IMR-90 (cell line): Measurements from ENCODE around the gene ERICH6B. TPM values are rescaled to one million over a fixed set of nuclear protein-coding genes. Genes with fewer than 3 reads are reported as not detected.

Experiments
- ATAC-seq: fragments of 200-7000 bp; cut with Tn5 transposase; 2 replicates; pipeline ENCODE4 v1.9.1; 2020; ENCODE audit warnings: low read depth, mild to moderate bottlenecking, moderate library complexity
- BruUV-seq: library from RNA; stranded (reverse); fragments of 400-500 nt; replicated peaks from 2 replicates; lab custom pipeline; 2021; lab: Mats Ljungman, UMichigan
- CTCF ChIA-PET: fragments of 300-600 bp; formaldehyde crosslinking; extraction: SDS; loops from one replicate; lab custom pipeline; 2021; ENCODE audit warnings: antibody characterized with exemption; lab: Yijun Ruan, JAX
- POLR2A ChIA-PET: fragments of 300-600 bp; sonication (Branson Sonifier 250); formaldehyde crosslinking; loops from one replicate; lab custom pipeline; 2022; ENCODE audit warnings: antibody characterized with exemption; ENCODE audit not compliant: unreplicated experiment; lab: Charles Lee
- DNase-seq: peaks from one replicate; pipeline ENCODE4 v3.0.0; 2013
- H2AFZ ChIP-seq: replicated peaks from 2 replicates; pipeline ENCODE3; 2013; ENCODE audit warnings: low read length, mild to moderate bottlenecking; ENCODE audit not compliant: poor library complexity
- H2AK5ac ChIP-seq: 2 replicates; pipeline ENCODE4 v1.6.1; 2013; ENCODE audit warnings: low read depth, low read length, inconsistent platforms
- H2AK9ac ChIP-seq: replicated peaks from 2 replicates; pipeline ENCODE3; 2013; ENCODE audit warnings: mild to moderate bottlenecking, low read depth, low read length, moderate library complexity; ENCODE audit not compliant: poor library complexity
- H2BK120ac ChIP-seq: 2 replicates; pipeline ENCODE4 v1.6.1; 2013; ENCODE audit warnings: low read depth, low read length, inconsistent platforms
- H2BK15ac ChIP-seq: 3 replicates; pipeline ENCODE4 v1.6.1; 2013; ENCODE audit warnings: low read depth, low read length, inconsistent platforms
- H2BK20ac ChIP-seq: 2 replicates; pipeline ENCODE4 v1.6.1; 2013; ENCODE audit warnings: low read depth, mild to moderate bottlenecking, inconsistent platforms, low read length, moderate library complexity
- H2BK5ac ChIP-seq: 2 replicates; pipeline ENCODE4 v1.6.1; 2013; ENCODE audit warnings: mild to moderate bottlenecking, low read depth, low read length, inconsistent platforms; ENCODE audit not compliant: poor library complexity, severe bottlenecking
- H3K14ac ChIP-seq: replicated peaks from 2 replicates; pipeline ENCODE4 v1.6.1; 2013; ENCODE audit warnings: low read depth, low read length, inconsistent platforms
- H3K18ac ChIP-seq: 2 replicates; pipeline ENCODE4 v1.6.1; 2013; ENCODE audit warnings: low read depth, low read length, control low read depth
- H3K23ac ChIP-seq: 2 replicates; pipeline ENCODE4 v1.6.1; 2013; ENCODE audit warnings: low read depth, low read length, inconsistent platforms
- H3K27ac ChIP-seq: 2 replicates; pipeline ENCODE4 v1.5.1; 2013; ENCODE audit warnings: mild to moderate bottlenecking, control low read depth, low read length; ENCODE audit not compliant: insufficient read depth
- H3K27me3 ChIP-seq: 2 replicates; pipeline ENCODE4 v1.6.1; 2013; ENCODE audit warnings: low read length; ENCODE audit not compliant: control insufficient read depth, insufficient read depth
- H3K36me3 ChIP-seq: 2 replicates; pipeline ENCODE4 v1.6.1; 2013; ENCODE audit warnings: low read length, mixed read lengths; ENCODE audit not compliant: control insufficient read depth, insufficient read depth
- H3K4ac ChIP-seq: 2 replicates; pipeline ENCODE4 v1.6.1; 2013; ENCODE audit warnings: low read depth, low read length, inconsistent platforms
- H3K4me1 ChIP-seq: 2 replicates; pipeline ENCODE4 v1.6.1; 2013; ENCODE audit warnings: low read length, mixed read lengths; ENCODE audit not compliant: control insufficient read depth, insufficient read depth
- H3K4me2 ChIP-seq: 2 replicates; pipeline ENCODE4 v1.6.1; 2013; ENCODE audit warnings: low read depth, mild to moderate bottlenecking, control low read depth, low read length, moderate library complexity
- H3K4me3 ChIP-seq: 2 replicates; pipeline ENCODE4 v1.5.1; 2013; ENCODE audit warnings: low read depth, mild to moderate bottlenecking, control low read depth, low read length, moderate library complexity; ENCODE audit not compliant: insufficient read depth
- H3K56ac ChIP-seq: 2 replicates; pipeline ENCODE4 v1.6.1; 2013; ENCODE audit warnings: low read length, inconsistent platforms; ENCODE audit not compliant: insufficient read depth; ENCODE audit errors: extremely low read depth
- H3K79me1 ChIP-seq, 2 experiments: 2 replicates each; pipeline ENCODE4 v1.6.1; 2013; ENCODE audit warnings: low read length in 2 of 2, inconsistent platforms in 1 of 2, low read depth in 1 of 2
- H3K9ac ChIP-seq: 2 replicates; pipeline ENCODE4 v1.6.1; 2013; ENCODE audit warnings: low read depth, low read length, control low read depth
- H3K9me1 ChIP-seq: 2 replicates; pipeline ENCODE4 v1.6.1; 2013; ENCODE audit warnings: low read length, inconsistent platforms; ENCODE audit not compliant: insufficient read depth
- H3K9me3 ChIP-seq: 2 replicates; pipeline ENCODE4 v1.6.1; 2013; ENCODE audit warnings: low read length; ENCODE audit not compliant: control insufficient read depth, insufficient read depth
- H4K20me1 ChIP-seq: 2 replicates; pipeline ENCODE4 v1.6.1; 2013; ENCODE audit warnings: low read length, inconsistent platforms; ENCODE audit not compliant: insufficient read depth
- H4K5ac ChIP-seq: 2 replicates; pipeline ENCODE4 v1.6.1; 2013; ENCODE audit warnings: mild to moderate bottlenecking, low read depth, low read length, control low read depth
- H4K8ac ChIP-seq, 2 experiments: 2 replicates each; pipeline ENCODE4 v1.6.1; 2013; ENCODE audit warnings: low read depth in 2 of 2, low read length in 2 of 2, control low read depth in 1 of 2, inconsistent platforms in 1 of 2
- H4K91ac ChIP-seq: 2 replicates; pipeline ENCODE4 v1.6.1; 2013; ENCODE audit warnings: low read depth, low read length, inconsistent platforms; ENCODE audit not compliant: insufficient read depth
- BHLHE40 ChIP-seq: fragments of 150-350 bp; IDR thresholded peaks from 2 replicates; pipeline ENCODE4 v1.6.1; 2016; ENCODE audit warnings: mild to moderate bottlenecking, low read depth, low read length
- CEBPB ChIP-seq: IDR thresholded peaks from 2 replicates; pipeline ENCODE4 v1.6.1; 2012; ENCODE audit warnings: low read depth, low read length, improper control_type of control experiment
- MAFK ChIP-seq: IDR thresholded peaks from 2 replicates; pipeline ENCODE4 v1.6.1; 2012; ENCODE audit warnings: low read depth, low read length, improper control_type of control experiment
- MAZ ChIP-seq: IDR thresholded peaks from 2 replicates; pipeline ENCODE4 v1.6.1; 2012; ENCODE audit warnings: low read depth, mild to moderate bottlenecking, low read length, improper control_type of control experiment, moderate library complexity, borderline replicate concordance
- MXI1 ChIP-seq: IDR thresholded peaks from 2 replicates; pipeline ENCODE4 v1.6.1; 2012; ENCODE audit warnings: low read depth, mild to moderate bottlenecking, low read length, moderate library complexity, borderline replicate concordance
- POLR2A ChIP-seq: IDR thresholded peaks from 2 replicates; pipeline ENCODE4 v1.6.1; 2012; ENCODE audit warnings: mild to moderate bottlenecking, low read depth, low read length
- RCOR1 ChIP-seq: IDR thresholded peaks from 2 replicates; pipeline ENCODE4 v1.6.1; 2012; ENCODE audit warnings: mild to moderate bottlenecking, low read length, improper control_type of control experiment; ENCODE audit not compliant: insufficient replicate concordance
- RFX5 ChIP-seq: IDR thresholded peaks from 2 replicates; pipeline ENCODE4 v1.8.0; 2012; ENCODE audit warnings: low read depth, mild to moderate bottlenecking, low read length, moderate library complexity
- SMC3 ChIP-seq: fragments of 150-350 bp; IDR thresholded peaks from 2 replicates; pipeline ENCODE4 v1.6.1; 2016; ENCODE audit warnings: low read depth, mild to moderate bottlenecking, antibody characterized with exemption, low read length, moderate library complexity
- WGBS, 2 experiments: methylation state at CpG; one replicate each; pipeline versions ENCODE4 v1.1.5 to v1.1.7; 2013; ENCODE audit warnings: missing lambda C conversion rate in 2 of 2; ENCODE audit not compliant: insufficient read length in 1 of 2; ENCODE audit errors: extremely low coverage in 2 of 2; 5-methylcytosine and 5-hydroxymethylcytosine counted together
- dilution Hi-C: fragments of 300-500 bp; cut with HindIII; formaldehyde crosslinking; loops from one replicate; pipeline ENCODE4 v1.14.3; 2018; ENCODE audit warnings: low sequenced_read_pairs; ENCODE audit not compliant: unreplicated experiment
- in situ Hi-C: fragments of 300-500 bp; cut with MboI; formaldehyde crosslinking; loops from 3 replicates; pipeline ENCODE4 v1.14.3; 2019; ENCODE audit warnings: low sequenced_read_pairs, inconsistent platforms, mixed read lengths
- intact Hi-C: fragments of 100-400 bp; cut with micrococcal nuclease; formaldehyde crosslinking; loops from 2 replicates; pipeline ENCODE4 v1.10.0; 2022
- polyA plus RNA-seq, 3 experiments: library from polyadenylated mRNA; depleted of rRNA; stranded (reverse); fragments of >200 nt; gene quantifications; 2 replicates each; pipeline ENCODE4 v1.2.3, GENCODE V29; 2012; ENCODE audit warnings: low replicate concordance in 1 of 3
- total RNA-seq: library from RNA; depleted of rRNA; stranded (reverse); fragments of >200 nt; gene quantifications from 2 replicates; pipeline ENCODE4 v1.2.3, GENCODE V29; 2012
- TF ChIP-seq, protein P1 (sequence below): conservative IDR thresholded peaks from 2 replicates; pipeline ENCODE4 v1.5.1; 2012; ENCODE audit warnings: mild to moderate bottlenecking, low read depth, low read length, improper control_type of control experiment
- TF ChIP-seq, protein P2 (sequence below): fragments of 150-350 bp; IDR thresholded peaks from 2 replicates; pipeline ENCODE4 v1.6.1; 2016; ENCODE audit warnings: low read depth, mild to moderate bottlenecking, low read length, moderate library complexity, borderline replicate concordance
- TF ChIP-seq, protein P3 (sequence below): fragments of 150-350 bp; IDR thresholded peaks from 2 replicates; pipeline ENCODE4 v1.6.1; 2017; ENCODE audit warnings: mild to moderate bottlenecking, antibody characterized with exemption, low read length, low read depth

ERICH6B gene
- total and polyA plus RNA-seq, 2 of the 4 experiments (the other 2 are of a cell fraction) = not detected

DNA sequence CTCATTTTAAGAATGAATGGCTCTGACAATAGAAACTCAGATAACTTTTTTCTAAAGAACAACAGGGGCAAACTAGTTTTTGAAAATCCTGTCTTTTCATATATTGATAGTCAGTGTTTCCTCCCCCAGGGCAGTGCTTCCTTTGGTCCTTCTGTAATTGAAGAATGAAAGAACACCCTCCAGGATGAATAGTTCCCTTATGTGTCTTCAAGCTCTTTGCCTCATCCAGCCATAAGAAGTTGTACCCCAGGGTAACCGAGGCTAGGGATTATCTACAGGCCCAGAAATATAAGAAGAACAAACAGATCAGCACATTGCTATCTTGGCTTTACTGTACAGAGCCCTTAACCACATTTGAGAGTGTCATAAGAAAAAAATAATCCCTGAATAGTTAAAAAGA is 12.1 kb upstream of the ERICH6B start:
- no peak overlapping the region for H3K4me2 ChIP-seq
- no peak overlapping the region for H2AK9ac ChIP-seq
- ChIA-PET CTCF (no interaction called here), POLR2A (no interaction called here)
- intact Hi-C loops (no loop called here), dilution Hi-C loops (no loop called here), in situ Hi-C loops (loop anchor here (10.0 kb wide), 1 partner anchor 497 kb away; no protein-coding TSS in a partner anchor)
- H4K20me1 ChIP-seq = no peaks in the 10 kb centered on the region
- H3K14ac ChIP-seq = no peak overlapping the region
- H2BK5ac ChIP-seq = no peak overlapping the region
- H4K5ac ChIP-seq = no peak overlapping the region
- no peak for TF ChIP-seq RCOR1
- no peak for TF ChIP-seq MAZ
- TF ChIP-seq POLR2A = no peak
- TF ChIP-seq CEBPB = no peak
- no peak for TF ChIP-seq SMC3
- TF ChIP-seq, protein P1, sequence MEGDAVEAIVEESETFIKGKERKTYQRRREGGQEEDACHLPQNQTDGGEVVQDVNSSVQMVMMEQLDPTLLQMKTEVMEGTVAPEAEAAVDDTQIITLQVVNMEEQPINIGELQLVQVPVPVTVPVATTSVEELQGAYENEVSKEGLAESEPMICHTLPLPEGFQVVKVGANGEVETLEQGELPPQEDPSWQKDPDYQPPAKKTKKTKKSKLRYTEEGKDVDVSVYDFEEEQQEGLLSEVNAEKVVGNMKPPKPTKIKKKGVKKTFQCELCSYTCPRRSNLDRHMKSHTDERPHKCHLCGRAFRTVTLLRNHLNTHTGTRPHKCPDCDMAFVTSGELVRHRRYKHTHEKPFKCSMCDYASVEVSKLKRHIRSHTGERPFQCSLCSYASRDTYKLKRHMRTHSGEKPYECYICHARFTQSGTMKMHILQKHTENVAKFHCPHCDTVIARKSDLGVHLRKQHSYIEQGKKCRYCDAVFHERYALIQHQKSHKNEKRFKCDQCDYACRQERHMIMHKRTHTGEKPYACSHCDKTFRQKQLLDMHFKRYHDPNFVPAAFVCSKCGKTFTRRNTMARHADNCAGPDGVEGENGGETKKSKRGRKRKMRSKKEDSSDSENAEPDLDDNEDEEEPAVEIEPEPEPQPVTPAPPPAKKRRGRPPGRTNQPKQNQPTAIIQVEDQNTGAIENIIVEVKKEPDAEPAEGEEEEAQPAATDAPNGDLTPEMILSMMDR = no peak
- no peak for TF ChIP-seq MXI1
- TF ChIP-seq, protein P2, sequence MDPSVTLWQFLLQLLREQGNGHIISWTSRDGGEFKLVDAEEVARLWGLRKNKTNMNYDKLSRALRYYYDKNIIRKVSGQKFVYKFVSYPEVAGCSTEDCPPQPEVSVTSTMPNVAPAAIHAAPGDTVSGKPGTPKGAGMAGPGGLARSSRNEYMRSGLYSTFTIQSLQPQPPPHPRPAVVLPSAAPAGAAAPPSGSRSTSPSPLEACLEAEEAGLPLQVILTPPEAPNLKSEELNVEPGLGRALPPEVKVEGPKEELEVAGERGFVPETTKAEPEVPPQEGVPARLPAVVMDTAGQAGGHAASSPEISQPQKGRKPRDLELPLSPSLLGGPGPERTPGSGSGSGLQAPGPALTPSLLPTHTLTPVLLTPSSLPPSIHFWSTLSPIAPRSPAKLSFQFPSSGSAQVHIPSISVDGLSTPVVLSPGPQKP = no peak
- no peak for TF ChIP-seq BHLHE40
- TF ChIP-seq MAFK = no peak
- no peak for TF ChIP-seq RFX5
- TF ChIP-seq, protein P3, sequence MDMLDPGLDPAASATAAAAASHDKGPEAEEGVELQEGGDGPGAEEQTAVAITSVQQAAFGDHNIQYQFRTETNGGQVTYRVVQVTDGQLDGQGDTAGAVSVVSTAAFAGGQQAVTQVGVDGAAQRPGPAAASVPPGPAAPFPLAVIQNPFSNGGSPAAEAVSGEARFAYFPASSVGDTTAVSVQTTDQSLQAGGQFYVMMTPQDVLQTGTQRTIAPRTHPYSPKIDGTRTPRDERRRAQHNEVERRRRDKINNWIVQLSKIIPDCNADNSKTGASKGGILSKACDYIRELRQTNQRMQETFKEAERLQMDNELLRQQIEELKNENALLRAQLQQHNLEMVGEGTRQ = no peak
- no peak overlapping the region for H2BK15ac ChIP-seq
- no peaks in the 10 kb centered on the region for H3K9me1 ChIP-seq
- H2AFZ ChIP-seq = no peak overlapping the region
- no peak overlapping the region for H3K4me3 ChIP-seq
- no peak overlapping the region for H3K23ac ChIP-seq
- no peaks in the 10 kb centered on the region for H3K4me1 ChIP-seq
- no peaks in the 10 kb centered on the region for H3K36me3 ChIP-seq
- no TSS peak for BruUV-seq
- H3K9ac ChIP-seq = no peak overlapping the region
- no peak overlapping the region for H2AK5ac ChIP-seq
- no peak overlapping the region for H3K4ac ChIP-seq
- peaks cover 30% of the 10 kb centered on the region for H3K27me3 ChIP-seq
- no peaks in the 10 kb centered on the region for H3K79me1 ChIP-seq
- no peak overlapping the region for H3K18ac ChIP-seq
- DNase-seq (no peak), ATAC-seq (no peak)
- WGBS, 2 experiments = no CpG with 5 or more reads among the region's 1 CpG
- no peak overlapping the region for H4K8ac ChIP-seq
- no peak overlapping the region for H3K27ac ChIP-seq
- no peak overlapping the region for H3K56ac ChIP-seq
- H3K9me3 ChIP-seq = no peaks in the 10 kb centered on the region
- H4K91ac ChIP-seq = no peak overlapping the region
- H2BK20ac ChIP-seq = no peak overlapping the region
- H2BK120ac ChIP-seq = no peak overlapping the region
